GM12878 (cell line): Measurements from ENCODE around the gene ECT2. TPM values are rescaled to one million over a fixed set of nuclear protein-coding genes. Genes with fewer than 3 reads are reported as not detected.
A peak's percentile ranks its signal among the peaks of the same experiment; 100 is the strongest.

Source experiments
- ATF2 ChIP-seq: IDR thresholded peaks from 2 replicates; pipeline ENCODE4 v1.6.1; 2012; ENCODE audit warnings: low read length, inconsistent platforms
- CEBPZ ChIP-seq: fragments of 150-350 bp; IDR thresholded peaks from 2 replicates; pipeline ENCODE4 v1.6.1; 2016; ENCODE audit warnings: low read depth, low read length
- CHD1 ChIP-seq: IDR thresholded peaks from 2 replicates; pipeline ENCODE4 v1.6.1; 2012; ENCODE audit warnings: low read depth, low read length, improper control_type of control experiment
- CTCF ChIP-seq, 3 experiments: IDR thresholded peaks in 2 of 3; conservative IDR thresholded peaks in 1 of 3; 2 replicates each; pipeline ENCODE4 v1.5.1; 2011; ENCODE audit warnings: low read depth in 3 of 3, low read length in 3 of 3, mild to moderate bottlenecking in 3 of 3, control low read depth in 2 of 3, moderate library complexity in 2 of 3, inconsistent platforms in 1 of 3, mixed read lengths in 1 of 3; ENCODE audit not compliant: control insufficient read depth in 2 of 3, insufficient read depth in 1 of 3; ENCODE audit errors: extremely low read depth in 1 of 3
- ETV6 ChIP-seq, 2 experiments: fragments of 450-650 bp in 1 of 2; IDR thresholded peaks in 1 of 2; conservative IDR thresholded peaks in 1 of 2; 2 replicates each; pipeline ENCODE4 v1.6.1; 2014; ENCODE audit warnings: antibody characterized with exemption in 1 of 2, borderline replicate concordance in 1 of 2, low read depth in 1 of 2, mild to moderate bottlenecking in 1 of 2, moderate library complexity in 1 of 2
- FOS ChIP-seq: IDR thresholded peaks from 3 replicates; pipeline ENCODE4 v1.6.1; 2011; ENCODE audit warnings: borderline replicate concordance; ENCODE audit not compliant: insufficient read length; ENCODE audit errors: extremely low read depth
- NBN ChIP-seq: fragments of 450-650 bp; IDR thresholded peaks from 2 replicates; pipeline ENCODE4 v1.6.1; 2016
- NFXL1 ChIP-seq: fragments of 450-650 bp; IDR thresholded peaks from 2 replicates; pipeline ENCODE4 v1.6.1; 2017; ENCODE audit warnings: antibody characterized with exemption, mild to moderate bottlenecking, borderline replicate concordance
- RFX5 ChIP-seq: IDR thresholded peaks from 2 replicates; pipeline ENCODE4 v1.6.1; 2011; ENCODE audit warnings: low read depth, low read length, improper control_type of control experiment
- ZBED1 ChIP-seq: IDR thresholded peaks from 2 replicates; pipeline ENCODE4 v1.6.1; 2016; ENCODE audit warnings: borderline replicate concordance
- ZBTB40 ChIP-seq: fragments of 450-650 bp; IDR thresholded peaks from 2 replicates; pipeline ENCODE4 v1.6.1; 2016; ENCODE audit warnings: mild to moderate bottlenecking, moderate library complexity, borderline replicate concordance
- ZNF622 ChIP-seq: fragments of 450-650 bp; IDR thresholded peaks from 2 replicates; pipeline ENCODE4 v1.6.1; 2017; ENCODE audit warnings: mild to moderate bottlenecking, inconsistent platforms
- polyA plus RNA-seq, 11 experiments: library from polyadenylated mRNA; depleted of rRNA in 4 of 11; unstranded in 6 of 11; stranded (reverse) in 5 of 11; fragments of >200 nt; fragmentation: Nextera tagmentation in 4 of 11; fragmentation: Illumina TruSeq in 1 of 11; extraction: Ambion mirVana in 4 of 11; extraction: Trizol in 1 of 11; gene quantifications; 1 replicate in 1 of 11; 2 replicates in 10 of 11; pipeline versions ENCODE4 v1.2.1 to v1.2.3, GENCODE V29; 2011 to 2016; ENCODE audit warnings: inconsistent platforms in 2 of 11, missing spikeins in 2 of 11, low read depth in 1 of 11
- total RNA-seq, 4 experiments: library from RNA; depleted of rRNA in 3 of 4; stranded (reverse); fragments of >200 nt in 3 of 4; fragmentation: Illumina TruSeq in 1 of 4; extraction: Trizol in 1 of 4; gene quantifications; 2 replicates each; pipeline versions ENCODE4 v1.2.1 to v1.2.3, GENCODE V29; 2013 to 2021

Gene ECT2
- total and polyA plus RNA-seq, 10 of the 15 experiments (the other 5 are each of a cell fraction or from before 2014, with no cell fraction given): 21.5 to 47.8 (median 38.2) TPM

GRCh38 chr3:172710664-172711453 lies 39.7 kb upstream of the ECT2 start, which contains the start of gene NCEH1 (continued):
- no peak for TF ChIP-seq CEBPZ
- no peak for TF ChIP-seq NBN
- TF ChIP-seq NFXL1: no peak
- no peak; a peak in 1 of 4 replicates for TF ChIP-seq ETV6 (conservative IDR thresholded peaks at IDR 0.05 in 1 of 2, IDR thresholded peaks at IDR 0.05 in 1 of 2; ENCODE audit: borderline replicate concordance in 1 of 2, low read depth in 1 of 2)
- peak; percentile 82 to 96 (median 91); a peak in 5 of 6 replicates for TF ChIP-seq CTCF (IDR thresholded peaks at IDR 0.05 in 2 of 3, conservative IDR thresholded peaks at IDR 0.05 in 1 of 3; ENCODE audit: control insufficient read depth in 2 of 3, extremely low read depth in 1 of 3, insufficient read depth in 1 of 3, low read depth in 3 of 3, low read length in 3 of 3)
- no peak for TF ChIP-seq CHD1
- TF ChIP-seq RFX5: peak; percentile 56; the same call in 1 of the 2 replicates
- no peak for TF ChIP-seq ATF2
- TF ChIP-seq FOS: no peak
- no peak for TF ChIP-seq ZBED1
- TF ChIP-seq ZNF622: no peak
- no peak; the same call in 1 of the 2 replicates for TF ChIP-seq ZBTB40
